SK-N-SH (cell line): ENCODE results near the gene SAP30BP.

Experiments used
- POLR2AphosphoS5 ChIP-seq: IDR thresholded peaks from 2 replicates; pipeline ENCODE4 v1.6.1; 2012; ENCODE audit warnings: low read depth, low read length
- TF ChIP-seq, protein P1 (sequence below): fragments of 200-600 bp; sonication (generic); IDR thresholded peaks from 2 replicates; pipeline ENCODE4 v1.6.1; 2017; ENCODE audit warnings: antibody characterized with exemption, mild to moderate bottlenecking, moderate library complexity

DNA sequence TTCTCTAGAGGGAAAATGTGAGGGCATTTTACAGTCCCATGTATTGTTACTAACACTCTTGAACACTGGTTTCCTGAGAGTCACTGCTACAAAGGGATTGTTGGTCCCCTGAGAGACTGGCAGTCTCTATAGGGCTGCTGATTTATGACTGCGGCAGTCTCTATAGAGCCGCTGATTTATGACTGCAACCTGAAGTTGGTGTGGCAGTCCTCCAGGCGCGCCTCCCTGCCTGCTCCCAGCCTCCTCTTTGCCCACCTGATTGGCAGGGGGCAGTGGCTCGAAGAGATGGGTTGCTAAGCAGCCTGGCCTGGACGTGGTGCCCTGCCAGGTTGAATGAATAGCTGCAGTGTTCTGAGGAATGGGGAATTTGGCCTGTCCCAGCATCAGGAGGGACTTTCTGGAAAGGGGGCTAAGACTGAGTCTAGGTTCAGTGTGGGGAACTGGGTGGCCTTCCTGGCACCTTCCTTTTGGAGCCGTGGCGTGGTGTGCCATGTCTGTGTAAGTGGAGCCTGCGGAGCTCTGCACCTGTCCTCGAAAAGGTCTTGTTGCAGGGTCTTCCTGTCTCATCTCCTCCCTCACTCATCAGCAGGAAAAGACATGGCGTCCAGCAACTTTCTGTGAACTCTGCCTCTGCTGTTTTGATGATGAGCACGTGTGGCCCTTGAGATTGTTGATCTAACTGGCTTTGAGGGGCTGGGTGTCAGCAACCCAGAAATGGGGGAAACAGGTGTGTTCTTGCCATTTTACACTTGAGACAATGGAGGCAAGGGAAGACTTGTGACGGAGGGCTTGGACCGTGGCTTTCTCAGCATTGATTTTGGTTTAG lies 24.9 kb downstream of the SAP30BP start:
- TF ChIP-seq, protein P1, sequence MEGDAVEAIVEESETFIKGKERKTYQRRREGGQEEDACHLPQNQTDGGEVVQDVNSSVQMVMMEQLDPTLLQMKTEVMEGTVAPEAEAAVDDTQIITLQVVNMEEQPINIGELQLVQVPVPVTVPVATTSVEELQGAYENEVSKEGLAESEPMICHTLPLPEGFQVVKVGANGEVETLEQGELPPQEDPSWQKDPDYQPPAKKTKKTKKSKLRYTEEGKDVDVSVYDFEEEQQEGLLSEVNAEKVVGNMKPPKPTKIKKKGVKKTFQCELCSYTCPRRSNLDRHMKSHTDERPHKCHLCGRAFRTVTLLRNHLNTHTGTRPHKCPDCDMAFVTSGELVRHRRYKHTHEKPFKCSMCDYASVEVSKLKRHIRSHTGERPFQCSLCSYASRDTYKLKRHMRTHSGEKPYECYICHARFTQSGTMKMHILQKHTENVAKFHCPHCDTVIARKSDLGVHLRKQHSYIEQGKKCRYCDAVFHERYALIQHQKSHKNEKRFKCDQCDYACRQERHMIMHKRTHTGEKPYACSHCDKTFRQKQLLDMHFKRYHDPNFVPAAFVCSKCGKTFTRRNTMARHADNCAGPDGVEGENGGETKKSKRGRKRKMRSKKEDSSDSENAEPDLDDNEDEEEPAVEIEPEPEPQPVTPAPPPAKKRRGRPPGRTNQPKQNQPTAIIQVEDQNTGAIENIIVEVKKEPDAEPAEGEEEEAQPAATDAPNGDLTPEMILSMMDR: no peak
- no peak for TF ChIP-seq POLR2AphosphoS5
